Stomach (tissue), 9 donors: ENCODE data around the gene PEF1. TPM values are rescaled to one million over a fixed set of nuclear protein-coding genes. Genes with fewer than 3 reads are reported as not detected.
A peak's percentile ranks its signal among the peaks of the same experiment; 100 is the strongest.

ENCODE experiments used
- DNase-seq, 2 donors: peaks; one replicate each; pipeline versions ENCODE4 v3.0.0 to v3.0.0-alpha.2; 2013 to 2019
- H3K27ac ChIP-seq, 5 donors: fragments of 200-600 bp in 4 of 5; sonication (generic) in 4 of 5; one replicate each; pipeline ENCODE4 v1.5.1; 2013 to 2019; ENCODE audit warnings: mild to moderate bottlenecking in 1 of 5, moderate library complexity in 1 of 5
- H3K27me3 ChIP-seq, 3 donors: fragments of 200-600 bp; sonication (generic); one replicate each; pipeline ENCODE4 v1.5.1; 2017 to 2019; ENCODE audit warnings: mixed run types in 1 of 3
- H3K36me3 ChIP-seq, 4 donors: fragments of 200-600 bp; sonication (generic); 1 replicate in 3 of 4; 2 replicates in 1 of 4; pipeline ENCODE4 v1.5.1; 2016 to 2019
- H3K4me1 ChIP-seq, 4 donors: fragments of 200-600 bp; sonication (generic); one replicate each; pipeline ENCODE4 v1.5.1; 2016 to 2019
- H3K4me3 ChIP-seq, 4 donors: fragments of 200-600 bp; sonication (generic) in 3 of 4; one replicate each; pipeline ENCODE4 v1.5.1; 2016 to 2019; ENCODE audit warnings: mild to moderate bottlenecking in 1 of 4
- H3K9me3 ChIP-seq, 4 donors: fragments of 200-600 bp; sonication (generic); one replicate each; pipeline ENCODE4 v1.5.1; 2016 to 2019
- CTCF ChIP-seq, 7 experiments: fragments of 450-650 bp in 4 of 7; fragments of 200-600 bp in 3 of 7; sonication (generic) in 3 of 7; IDR thresholded peaks; one replicate each; pipeline ENCODE4 v1.5.1; 2016 to 2019; ENCODE audit warnings: antibody characterized with exemption in 7 of 7, control low read depth in 2 of 7, mild to moderate bottlenecking in 1 of 7
- EP300 ChIP-seq: sonication (generic); formaldehyde crosslinking; IDR thresholded peaks from one replicate; pipeline ENCODE4 v1.6.1; 2017; ENCODE audit warnings: antibody characterized with exemption
- POLR2A ChIP-seq, 4 donors: fragments of 450-650 bp; IDR thresholded peaks; one replicate each; pipeline ENCODE4 v1.6.1; 2016; ENCODE audit warnings: antibody characterized with exemption in 4 of 4, control low read depth in 2 of 4, mild to moderate bottlenecking in 1 of 4, moderate library complexity in 1 of 4
- POLR2AphosphoS5 ChIP-seq, 3 donors: sonication (generic); formaldehyde crosslinking; IDR thresholded peaks; one replicate each; pipeline ENCODE4 v1.6.1; 2016; ENCODE audit warnings: antibody characterized with exemption in 3 of 3
- WGBS, 5 donors: extraction: QIAGEN DNeasy Blood & Tissue Kit in 3 of 5; methylation state at CpG; one replicate each; pipeline versions ENCODE4 v1.1.5 to v1.1.7; 2013 to 2018; 5-methylcytosine and 5-hydroxymethylcytosine counted together
- intact Hi-C: fragments of 100-400 bp; cut with DNase I; formaldehyde crosslinking; loops from one replicate; pipeline ENCODE4 v1.15.1; 2023; ENCODE audit warnings: low total_unique reads
- polyA plus RNA-seq, 3 donors: library from polyadenylated mRNA; stranded (reverse); fragments of 200-250 nt; gene quantifications; one replicate each; pipeline ENCODE4 v1.2.3, GENCODE V29; 2013
- total RNA-seq, 5 donors: library from RNA; depleted of rRNA; stranded (reverse); fragments of >200 nt; gene quantifications; one replicate each; pipeline versions ENCODE4 v1.1.0 to v1.2.3, GENCODE V29; 2014 to 2016
- donor health status: healthy with polysubstance abuse.
- donor health status: Bipolar disorder and iron deficiency.
- donor health status: healthy.

Gene PEF1
- total and polyA plus RNA-seq, 8 donors, result 19.7 to 91.0 (median 66.1) TPM

GRCh38 chr1:31672986-31673385 lies 28.3 kb upstream of the PEF1 start:
- Histone ChIP-seq H3K27ac (peak overlapping the region in 3 of 5 donors; percentile 8 to 88 (median 55)), H3K4me1 (peaks cover 17 to 68% (median 44%) of the 10 kb centered on the region in 4 donors), H3K4me3 (no peak overlapping the region), H3K9me3 (no peaks in the 10 kb centered on the region), H3K27me3 (no peaks in the 10 kb centered on the region), H3K36me3 (peaks cover 0 to 14% (median 5%) of the 10 kb centered on the region in 4 donors)
- TF ChIP-seq EP300 (no peak), POLR2A (IDR thresholded peaks at IDR 0.05) (no peak), CTCF (IDR thresholded peaks at IDR 0.05) (no peak), POLR2AphosphoS5 (IDR thresholded peaks at IDR 0.05) (no peak)
- WGBS, 5 donors, result 64 to 86% (median 80%) methylated on average over 13 of the region's 13 CpGs
- peak in 1 of 2 donors; percentile 54 for DNase-seq
- intact Hi-C loops, result loop anchor here (5.0 kb wide), 1 partner anchor 34 kb away; no protein-coding TSS in a partner anchor

- intact Hi-C loops, result loop anchor here (5.0 kb wide), 1 partner anchor 36 kb away; no protein-coding TSS in a partner anchor
- Histone ChIP-seq H3K27ac (peak overlapping the region in 4 of 5 donors; percentile 8 to 88 (median 77)), H3K4me1 (peaks cover 24 to 81% (median 53%) of the 10 kb centered on the region in 4 donors), H3K9me3 (no peaks in the 10 kb centered on the region), H3K4me3 (no peak overlapping the region), H3K27me3 (no peaks in the 10 kb centered on the region), H3K36me3 (peaks cover 0 to 15% (median 2%) of the 10 kb centered on the region in 4 donors)
- TF ChIP-seq POLR2A (IDR thresholded peaks at IDR 0.05) (no peak), POLR2AphosphoS5 (IDR thresholded peaks at IDR 0.05) (no peak), CTCF (IDR thresholded peaks at IDR 0.05) (no peak), EP300 (no peak)
- peak in 1 of 2 donors; percentile 71 for DNase-seq
- 64 to 77% (median 75%) methylated on average over 8 of the region's 8 CpGs for WGBS, 5 donors
These were observed 27.0 kb upstream of the PEF1 start for GRCh38 chr1:31671561-31672201.

GRCh38 chr1:31671147-31671546 lies 26.5 kb upstream of the PEF1 start:
- Histone ChIP-seq H3K9me3 (no peaks in the 10 kb centered on the region), H3K36me3 (peaks cover 0 to 15% (median 0%) of the 10 kb centered on the region in 4 donors), H3K27ac (peak overlapping the region in 4 of 5 donors; percentile 72 to 88 (median 84)), H3K4me3 (no peak overlapping the region), H3K27me3 (no peaks in the 10 kb centered on the region), H3K4me1 (peaks cover 29 to 86% (median 59%) of the 10 kb centered on the region in 4 donors)
- no peak for DNase-seq
- intact Hi-C loops, result loop anchor here (5.0 kb wide), 1 partner anchor 36 kb away; no protein-coding TSS in a partner anchor
- TF ChIP-seq POLR2A (IDR thresholded peaks at IDR 0.05) (no peak), CTCF (IDR thresholded peaks at IDR 0.05) (no peak), POLR2AphosphoS5 (IDR thresholded peaks at IDR 0.05) (no peak), EP300 (no peak)
- WGBS, 5 donors, result 83 to 95% (median 89%) methylated on average over 10 to 11 of the region's 11 CpGs

GRCh38 chr1:31670593-31670964 lies 25.9 kb upstream of the PEF1 start:
- 44 to 66% (median 49%) methylated on average over 6 of the region's 6 CpGs for WGBS, 5 donors
- H3K4me3 ChIP-seq, result peak overlapping the region; percentile 18 to 29 (median 26)
- peak in 1 of 2 donors; percentile 57 for DNase-seq
- H3K27me3 ChIP-seq, result no peaks in the 10 kb centered on the region
- H3K36me3 ChIP-seq, result peaks cover 0 to 19% (median 3%) of the 10 kb centered on the region in 4 donors
- H3K27ac ChIP-seq, result peak overlapping the region; percentile 72 to 88 (median 82)
- TF ChIP-seq CTCF (IDR thresholded peaks at IDR 0.05), result no peak
- no peak for TF ChIP-seq POLR2AphosphoS5 (IDR thresholded peaks at IDR 0.05)
- TF ChIP-seq POLR2A (IDR thresholded peaks at IDR 0.05), result no peak
- TF ChIP-seq EP300, result no peak
- H3K9me3 ChIP-seq, result no peaks in the 10 kb centered on the region
- peaks cover 34 to 88% (median 62%) of the 10 kb centered on the region in 4 donors for H3K4me1 ChIP-seq
- intact Hi-C loops, result loop anchor here (5.0 kb wide), 1 partner anchor 37 kb away; no protein-coding TSS in a partner anchor
